ENCODE results near the gene ADRM1.

The ADRM1 gene

GRCh38 chr20:62298577-62299249, 4.1 kb upstream of the ADRM1 start:
- no peak for DNase-seq

- DNase-seq: no peak
These were observed 3.0 kb upstream of the ADRM1 start for GRCh38 chr20:62299666-62300236.

GRCh38 chr20:62300319-62300718, 2.5 kb upstream of the ADRM1 start:
- DNase-seq: no peak

GRCh38 chr20:62301111-62301668, 1.6 kb upstream of the ADRM1 start:
- no peak for DNase-seq

- DNase-seq: peak; percentile 84
These were observed 940 bp upstream of the ADRM1 start for GRCh38 chr20:62301773-62302340.

- no peak for DNase-seq
These were observed 204 bp downstream of the ADRM1 start for GRCh38 chr20:62303062-62303339.

- DNase-seq: no peak
These were observed 786 bp downstream of the ADRM1 start for GRCh38 chr20:62303340-62304226.

GRCh38 chr20:62304331-62305148, 1.7 kb downstream of the ADRM1 start:
- no peak for DNase-seq

- DNase-seq: no peak
These were observed 2.5 kb downstream of the ADRM1 start for GRCh38 chr20:62305149-62305764.

- DNase-seq: no peak
These were observed 3.1 kb downstream of the ADRM1 start for GRCh38 chr20:62305765-62306413.

GRCh38 chr20:62306414-62307187, 3.8 kb downstream of the ADRM1 start:
- DNase-seq: no peak

GRCh38 chr20:62307226-62308101, 4.7 kb downstream of the ADRM1 start:
- no peak for DNase-seq

- DNase-seq: no peak
These were observed 5.5 kb downstream of the ADRM1 start for GRCh38 chr20:62308102-62308822.

GRCh38 chr20:62309198-62309944, 6.6 kb downstream of the ADRM1 start:
- DNase-seq: no peak

- no peak for DNase-seq
These were observed 7.4 kb downstream of the ADRM1 start for GRCh38 chr20:62309947-62310756.

GRCh38 chr20:62310757-62311121, 7.9 kb downstream of the ADRM1 start:
- no peak for DNase-seq

GRCh38 chr20:62311150-62311549, 8.4 kb downstream of the ADRM1 start:
- no peak for DNase-seq

Data from activated CD4-positive, alpha-beta T cell treated with anti-CD3 and anti-CD28 coated beads, Interleukin-2, amount 50 U/mL, for 1 hour (primary cell).